NK-92 treated with Interleukin-12 subunit alpha and Interleukin-12 subunit beta, amount 100 ng/mL, for 24 hours (cell line): ENCODE results near the gene TMEM179.
"Not testable (repeated sequence)": the region's sequence is repeated elsewhere in the genome, so short reads cannot be mapped to it uniquely, and the experiment has no call there.

Source experiments
- DNase-seq: peaks from one replicate; lab custom pipeline; 2025; lab: John Stamatoyannopoulos, UW

The TMEM179 gene

GRCh38 chr14:104637546-104638003 is 33.0 kb upstream of the TMEM179 start:
- no peak for DNase-seq

GRCh38 chr14:104636846-104637545 is 32.4 kb upstream of the TMEM179 start:
- DNase-seq, result not testable (repeated sequence)

- no peak for DNase-seq
Observed at GRCh38 chr14:104636131-104636530, 31.6 kb upstream of the TMEM179 start.

GRCh38 chr14:104635717-104636116 is 31.1 kb upstream of the TMEM179 start:
- no peak for DNase-seq

GRCh38 chr14:104634886-104635570 is 30.5 kb upstream of the TMEM179 start:
- DNase-seq, result no peak

- no peak for DNase-seq
Observed at GRCh38 chr14:104634138-104634760, 29.7 kb upstream of the TMEM179 start.

- DNase-seq, result no peak
Observed at GRCh38 chr14:104633276-104634137, 28.9 kb upstream of the TMEM179 start.

- DNase-seq, result no peak
Observed at GRCh38 chr14:104632781-104633180, 28.2 kb upstream of the TMEM179 start.

- DNase-seq, result no peak
Observed at GRCh38 chr14:104624939-104625338, 20.4 kb upstream of the TMEM179 start.

GRCh38 chr14:104614126-104614812 is 9.7 kb upstream of the TMEM179 start:
- no peak for DNase-seq

- DNase-seq, result no peak
Observed at GRCh38 chr14:104611881-104612280, 7.3 kb upstream of the TMEM179 start.

- no peak for DNase-seq
Observed at GRCh38 chr14:104610749-104611310, 6.3 kb upstream of the TMEM179 start.

- no peak for DNase-seq
Observed at GRCh38 chr14:104609666-104610065, 5.1 kb upstream of the TMEM179 start.

GRCh38 chr14:104603711-104604401 is 716 bp downstream of the TMEM179 start:
- no peak for DNase-seq

GRCh38 chr14:104602933-104603325 is 1.6 kb downstream of the TMEM179 start:
- no peak for DNase-seq

GRCh38 chr14:104602315-104602932 is 2.1 kb downstream of the TMEM179 start:
- no peak for DNase-seq

GRCh38 chr14:104601786-104602185 is 2.8 kb downstream of the TMEM179 start:
- DNase-seq, result no peak

- DNase-seq, result no peak
Observed at GRCh38 chr14:104600805-104601204, 3.8 kb downstream of the TMEM179 start.

GRCh38 chr14:104600141-104600643 is 4.4 kb downstream of the TMEM179 start:
- no peak for DNase-seq

- DNase-seq, result no peak
Observed at GRCh38 chr14:104599446-104599845, 5.1 kb downstream of the TMEM179 start.
